Smooth muscle cell (in vitro differentiated cells): ENCODE results near the gene MTUS2. TPM values are rescaled to one million over a fixed set of nuclear protein-coding genes. Genes with fewer than 3 reads are reported as not detected.

Experiments used
- DNase-seq: peaks from one replicate; lab custom pipeline; 2025; ENCODE audit not compliant: unreplicated experiment; lab: John Stamatoyannopoulos, UW
- H2AFZ ChIP-seq: fragments of 200-600 bp; sonication (generic); 2 replicates; pipeline ENCODE4 v1.6.0; 2016; ENCODE audit warnings: antibody characterized with exemption, low read depth, mild to moderate bottlenecking
- H3F3A ChIP-seq: fragments of 200-600 bp; sonication (generic); 2 replicates; pipeline ENCODE4 v1.6.0; 2017; ENCODE audit warnings: antibody characterized with exemption, low read depth
- H3K27ac ChIP-seq: fragments of 200-600 bp; sonication (generic); 2 replicates; pipeline ENCODE4 v1.5.1; 2016; ENCODE audit warnings: low read depth, mild to moderate bottlenecking
- H3K27me3 ChIP-seq: fragments of 200-600 bp; sonication (generic); 2 replicates; pipeline ENCODE4 v1.6.1; 2016; ENCODE audit warnings: low read depth, mild to moderate bottlenecking
- H3K36me3 ChIP-seq: fragments of 200-600 bp; sonication (generic); 2 replicates; pipeline ENCODE4 v1.5.1; 2016; ENCODE audit warnings: low read depth
- H3K4me1 ChIP-seq: fragments of 200-600 bp; sonication (generic); 2 replicates; pipeline ENCODE4 v1.5.1; 2016; ENCODE audit warnings: low read depth
- H3K4me2 ChIP-seq: fragments of 200-600 bp; sonication (generic); 2 replicates; pipeline ENCODE4 v1.6.0; 2016; ENCODE audit warnings: mild to moderate bottlenecking
- H3K4me3 ChIP-seq: fragments of 200-600 bp; sonication (generic); 2 replicates; pipeline ENCODE4 v1.5.1; 2016; ENCODE audit warnings: mild to moderate bottlenecking
- H3K79me2 ChIP-seq: fragments of 200-600 bp; sonication (generic); 2 replicates; pipeline ENCODE4 v1.6.0; 2016; ENCODE audit warnings: low read depth, mild to moderate bottlenecking
- H3K9ac ChIP-seq: fragments of 200-600 bp; sonication (generic); 2 replicates; pipeline ENCODE4 v1.6.0; 2016; ENCODE audit warnings: low read depth
- H3K9me3 ChIP-seq: fragments of 200-600 bp; sonication (generic); replicated peaks from 2 replicates; pipeline ENCODE4 v1.5.1; 2016; ENCODE audit warnings: low read depth
- H4K20me1 ChIP-seq: fragments of 200-600 bp; sonication (generic); 2 replicates; pipeline ENCODE4 v1.6.0; 2016; ENCODE audit warnings: low read depth
- WGBS: methylation state at CpG from one replicate; pipeline ENCODE4 v1.1.7; 2016; ENCODE audit warnings: low lambda C conversion rate; 5-methylcytosine and 5-hydroxymethylcytosine counted together
- polyA plus RNA-seq: library from polyadenylated mRNA; unstranded; fragments of >200 nt; fragmentation: Nextera tagmentation; extraction: Ambion mirVana; gene quantifications from 2 replicates; pipeline ENCODE4 v1.2.1, GENCODE V29; 2016
- total RNA-seq: library from RNA; depleted of rRNA; stranded (reverse); fragments of >200 nt; gene quantifications from 2 replicates; pipeline ENCODE4 v1.2.3, GENCODE V29; 2014
- TF ChIP-seq, protein P1 (sequence below): fragments of 200-600 bp; sonication (generic); IDR thresholded peaks from 2 replicates; pipeline ENCODE4 v1.5.1; 2017; ENCODE audit warnings: borderline replicate concordance, mild to moderate bottlenecking, antibody characterized with exemption; ENCODE audit not compliant: insufficient read depth, poor library complexity, severe bottlenecking

MTUS2 gene
- total and polyA plus RNA-seq, 2 experiments from 2014 or later = 0.06 to 0.63 TPM

DNA sequence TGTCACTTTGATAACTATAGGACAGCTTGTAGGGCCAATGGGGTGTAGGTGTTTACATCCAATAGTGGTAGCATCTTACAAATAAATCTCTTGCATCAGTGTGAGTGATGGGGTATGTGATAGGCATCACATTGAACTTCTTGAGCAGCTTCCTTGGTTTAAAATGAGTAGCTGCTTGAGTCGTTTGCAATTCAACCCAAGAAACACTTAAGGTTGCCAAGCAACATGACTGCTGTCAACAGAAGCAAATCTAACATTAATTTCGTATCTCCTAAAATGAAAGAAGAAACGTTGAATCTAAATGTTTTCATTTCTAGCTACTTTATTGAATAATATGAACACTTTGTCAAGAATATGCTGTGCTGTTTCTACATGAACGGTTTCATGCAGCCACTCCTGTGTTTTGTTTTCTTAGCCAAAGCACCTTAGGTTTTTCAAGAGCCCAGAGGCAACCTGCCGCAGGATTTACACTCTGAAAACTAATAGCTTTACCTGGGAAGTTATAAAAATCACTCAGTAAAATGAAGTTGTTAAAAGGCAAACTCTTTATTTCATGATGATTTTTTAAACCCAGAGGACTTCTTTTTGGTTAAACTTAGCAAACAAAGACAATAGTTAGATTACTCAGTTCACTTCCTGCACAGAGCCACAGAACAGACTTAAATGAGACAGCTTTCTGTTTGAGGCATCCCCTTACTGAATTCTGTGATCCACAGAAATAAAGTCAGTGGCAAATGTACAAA is 305.2 kb downstream of the MTUS2 start:
- Histone ChIP-seq H3K27me3 (no peaks in the 10 kb centered on the region), H3K36me3 (no peaks in the 10 kb centered on the region), H3K9ac (no peak overlapping the region), H3K79me2 (no peaks in the 10 kb centered on the region), H3K4me2 (no peak overlapping the region), H3K4me1 (no peaks in the 10 kb centered on the region), H4K20me1 (no peaks in the 10 kb centered on the region), H2AFZ (no peak overlapping the region), H3K4me3 (no peak overlapping the region), H3K27ac (no peak overlapping the region), H3F3A (no peaks in the 10 kb centered on the region), H3K9me3 (no peaks in the 10 kb centered on the region)
- WGBS = 51% methylated on average over 5 of the region's 5 CpGs
- TF ChIP-seq, protein P1, sequence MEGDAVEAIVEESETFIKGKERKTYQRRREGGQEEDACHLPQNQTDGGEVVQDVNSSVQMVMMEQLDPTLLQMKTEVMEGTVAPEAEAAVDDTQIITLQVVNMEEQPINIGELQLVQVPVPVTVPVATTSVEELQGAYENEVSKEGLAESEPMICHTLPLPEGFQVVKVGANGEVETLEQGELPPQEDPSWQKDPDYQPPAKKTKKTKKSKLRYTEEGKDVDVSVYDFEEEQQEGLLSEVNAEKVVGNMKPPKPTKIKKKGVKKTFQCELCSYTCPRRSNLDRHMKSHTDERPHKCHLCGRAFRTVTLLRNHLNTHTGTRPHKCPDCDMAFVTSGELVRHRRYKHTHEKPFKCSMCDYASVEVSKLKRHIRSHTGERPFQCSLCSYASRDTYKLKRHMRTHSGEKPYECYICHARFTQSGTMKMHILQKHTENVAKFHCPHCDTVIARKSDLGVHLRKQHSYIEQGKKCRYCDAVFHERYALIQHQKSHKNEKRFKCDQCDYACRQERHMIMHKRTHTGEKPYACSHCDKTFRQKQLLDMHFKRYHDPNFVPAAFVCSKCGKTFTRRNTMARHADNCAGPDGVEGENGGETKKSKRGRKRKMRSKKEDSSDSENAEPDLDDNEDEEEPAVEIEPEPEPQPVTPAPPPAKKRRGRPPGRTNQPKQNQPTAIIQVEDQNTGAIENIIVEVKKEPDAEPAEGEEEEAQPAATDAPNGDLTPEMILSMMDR = no peak
- no peak for DNase-seq

DNA sequence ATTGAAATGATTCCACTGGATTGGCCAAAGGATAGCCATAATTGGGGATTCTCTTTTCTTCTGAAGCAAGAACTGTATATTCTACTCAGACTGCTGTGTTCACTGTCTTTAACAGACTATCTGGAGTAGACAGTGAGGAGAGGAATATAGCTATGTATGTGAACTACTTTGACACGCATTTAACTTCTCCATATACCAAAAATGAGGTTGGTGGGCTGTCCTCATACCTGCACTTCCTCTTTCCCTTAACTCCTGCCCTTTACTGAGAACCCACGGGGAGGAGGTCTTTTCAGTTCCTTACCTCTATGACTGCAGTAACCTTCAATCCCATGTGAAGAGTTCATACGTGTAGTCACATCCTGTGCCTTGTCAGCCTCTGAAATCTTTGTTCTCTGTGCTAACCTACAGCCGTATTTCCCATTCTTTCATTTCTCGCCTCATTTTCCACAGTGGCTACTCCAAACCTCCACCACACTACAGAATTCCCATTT is 305.8 kb downstream of the MTUS2 start:
- Histone ChIP-seq H2AFZ (no peak overlapping the region), H3K36me3 (no peaks in the 10 kb centered on the region), H3K4me1 (no peaks in the 10 kb centered on the region), H4K20me1 (no peaks in the 10 kb centered on the region), H3K27ac (no peak overlapping the region), H3K79me2 (no peaks in the 10 kb centered on the region), H3K9me3 (no peaks in the 10 kb centered on the region), H3K27me3 (no peaks in the 10 kb centered on the region), H3K9ac (no peak overlapping the region), H3F3A (no peaks in the 10 kb centered on the region), H3K4me3 (no peak overlapping the region), H3K4me2 (no peak overlapping the region)
- 83% methylated on average over 5 of the region's 5 CpGs for WGBS
- no peak for DNase-seq
- TF ChIP-seq, protein P1 = no peak

DNA sequence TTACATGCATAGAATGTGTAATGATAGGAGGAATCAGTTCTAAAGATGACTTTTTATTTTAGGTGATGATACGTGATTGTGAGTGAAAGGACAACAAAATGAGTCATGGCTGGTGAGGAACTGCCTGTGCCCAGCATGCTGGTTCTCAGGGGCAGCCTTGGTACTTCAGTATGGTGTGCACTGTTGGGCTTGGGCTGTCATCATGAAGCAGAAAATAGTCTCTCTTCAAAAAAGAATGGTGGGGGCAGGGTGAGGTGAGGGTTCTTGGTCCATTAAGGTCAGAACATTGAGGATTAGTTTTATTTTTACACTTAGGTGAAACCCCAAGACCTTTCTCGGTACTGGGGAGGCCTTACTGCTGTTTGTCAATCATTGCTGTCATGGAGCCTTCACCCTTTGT is 309.5 kb downstream of the MTUS2 start:
- Histone ChIP-seq H3K27ac (no peak overlapping the region), H3K36me3 (no peaks in the 10 kb centered on the region), H4K20me1 (no peaks in the 10 kb centered on the region), H3K9me3 (no peaks in the 10 kb centered on the region), H3K79me2 (no peaks in the 10 kb centered on the region), H2AFZ (no peak overlapping the region), H3K4me1 (no peaks in the 10 kb centered on the region), H3K4me2 (no peak overlapping the region), H3K9ac (no peak overlapping the region), H3K4me3 (no peak overlapping the region), H3K27me3 (no peaks in the 10 kb centered on the region), H3F3A (no peaks in the 10 kb centered on the region)
- WGBS = 79% methylated on average over 2 of the region's 2 CpGs
- DNase-seq = no peak
- TF ChIP-seq, protein P1 = no peak

DNA sequence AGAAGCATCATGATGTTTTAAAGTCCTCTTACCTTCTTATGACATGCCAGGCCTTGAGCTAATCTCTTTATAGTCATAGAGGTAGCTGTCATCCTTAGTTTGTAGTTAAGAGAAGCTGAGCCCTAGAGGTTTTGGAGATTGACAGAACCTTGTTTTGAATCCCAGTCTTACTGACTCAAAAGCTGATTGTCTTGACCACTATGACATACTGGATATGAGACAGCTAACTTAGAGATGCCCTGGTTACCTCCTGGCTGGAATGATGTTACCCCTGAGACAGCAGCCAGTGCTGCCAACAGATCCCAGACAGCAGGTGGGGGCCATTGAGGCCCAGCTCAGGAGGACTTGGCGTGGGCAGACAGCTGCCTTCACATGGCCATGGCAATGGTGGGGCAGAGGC is 311.0 kb downstream of the MTUS2 start:
- H3K9ac ChIP-seq = no peak overlapping the region
- TF ChIP-seq, protein P1 = no peak
- WGBS = 85% methylated on average over 1 of the region's 1 CpG

More for the DNA sequence above, 311.0 kb downstream of the MTUS2 start:
- H3K27me3 ChIP-seq = no peaks in the 10 kb centered on the region
- H3K4me1 ChIP-seq = no peaks in the 10 kb centered on the region
- H3K36me3 ChIP-seq = no peaks in the 10 kb centered on the region
- H3K79me2 ChIP-seq = no peaks in the 10 kb centered on the region
- no peak overlapping the region for H2AFZ ChIP-seq
- no peaks in the 10 kb centered on the region for H4K20me1 ChIP-seq
- no peak overlapping the region for H3K27ac ChIP-seq
- no peak overlapping the region for H3K4me2 ChIP-seq
- H3K9me3 ChIP-seq = no peaks in the 10 kb centered on the region
- no peaks in the 10 kb centered on the region for H3F3A ChIP-seq
- no peak for DNase-seq
- H3K4me3 ChIP-seq = no peak overlapping the region
